ENCODE measurements around the gene CPEB4.

The CPEB4 gene

GRCh38 chr5:173988554-173989431, 100.6 kb downstream of the CPEB4 start, which contains the start of gene C5orf47:
Gene C5orf47, plus strand, starts transcription at chr5:173989170. Its CDS starts 94 bp downstream, at chr5:173989264.
- no peak for DNase-seq

- DNase-seq: no peak
Observed at GRCh38 chr5:173989432-173990082, 101.4 kb downstream of the CPEB4 start.

GRCh38 chr5:173997331-173997730, 109.2 kb downstream of the CPEB4 start:
- no peak for DNase-seq

GRCh38 chr5:173998531-173998930, 110.4 kb downstream of the CPEB4 start:
- DNase-seq: no peak

GRCh38 chr5:174000076-174000475, 111.9 kb downstream of the CPEB4 start:
- no peak for DNase-seq

GRCh38 chr5:174003795-174004194, 115.6 kb downstream of the CPEB4 start:
- DNase-seq: no peak

- DNase-seq: no peak
Observed at GRCh38 chr5:174008922-174009321, 120.8 kb downstream of the CPEB4 start.

- no peak for DNase-seq
Observed at GRCh38 chr5:174010365-174010764, 122.2 kb downstream of the CPEB4 start.

- no peak for DNase-seq
Observed at GRCh38 chr5:174011441-174011840, 123.3 kb downstream of the CPEB4 start.
